Measurements from ENCODE around the gene PLP1. TPM values are rescaled to one million over a fixed set of nuclear protein-coding genes. Genes with fewer than 3 reads are reported as not detected.
"Not testable (repeated sequence)": the region's sequence is repeated elsewhere in the genome, so short reads cannot be mapped to it uniquely, and the experiment has no call there.

Gene PLP1
- total RNA-seq, 2 donors from 2014 or later = 4.0 to 11.2 TPM

DNA sequence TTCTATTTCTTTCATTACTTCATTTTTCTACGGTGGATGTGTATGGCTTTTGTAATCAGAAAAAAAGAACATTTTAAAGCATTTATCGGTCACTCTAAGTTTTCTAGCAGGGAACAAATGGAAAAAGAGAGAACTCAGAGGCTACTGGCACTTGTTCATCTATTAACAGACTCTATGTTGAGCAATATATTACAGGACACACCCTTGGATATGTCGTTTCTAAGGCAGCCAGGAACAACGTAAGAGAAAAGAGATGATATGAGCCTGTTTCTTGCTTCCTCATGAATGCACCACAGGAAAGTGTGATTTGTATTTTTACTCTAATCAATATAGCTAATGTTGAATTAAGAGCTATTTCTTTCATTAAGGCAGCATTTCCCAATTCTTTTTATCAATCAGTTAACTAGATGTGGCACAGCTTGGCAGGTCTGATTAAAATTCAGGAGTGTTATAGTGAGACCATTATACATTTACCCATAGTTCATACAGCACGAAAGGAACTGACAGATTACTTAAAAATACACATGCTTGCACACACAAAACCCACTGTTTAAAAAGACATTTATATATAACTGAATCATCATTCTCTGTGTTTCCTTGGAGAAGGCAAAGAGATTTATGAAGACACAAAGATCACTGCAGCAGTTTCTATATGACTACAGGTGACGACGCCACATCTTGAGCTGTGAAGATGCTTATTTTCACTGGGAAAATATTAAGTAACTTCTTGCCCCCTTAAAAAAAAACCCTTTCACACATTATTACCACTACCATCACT, 42.4 kb downstream of the PLP1 start:
- H3K9ac ChIP-seq (ENCODE audit: low read depth in 2 of 2, low read length in 2 of 2) = no peak overlapping the region
- H3K4me1 ChIP-seq = no peaks in the 10 kb centered on the region
- DNase-seq = no peak
- intact Hi-C loops (cut with DNase I) = loop anchor here (5.0 kb wide), 1 partner anchor 132 kb away; the partner anchor contains the start of gene MORF4L2
- H3K4me3 ChIP-seq = no peak overlapping the region
- no peaks in the 10 kb centered on the region for H3K27me3 ChIP-seq
- H3K9me3 ChIP-seq = no peaks in the 10 kb centered on the region
- no peak for TF ChIP-seq CTCF (IDR thresholded peaks at IDR 0.05)
- H3K36me3 ChIP-seq = no peaks in the 10 kb centered on the region
- no peak overlapping the region for H3K27ac ChIP-seq

DNA sequence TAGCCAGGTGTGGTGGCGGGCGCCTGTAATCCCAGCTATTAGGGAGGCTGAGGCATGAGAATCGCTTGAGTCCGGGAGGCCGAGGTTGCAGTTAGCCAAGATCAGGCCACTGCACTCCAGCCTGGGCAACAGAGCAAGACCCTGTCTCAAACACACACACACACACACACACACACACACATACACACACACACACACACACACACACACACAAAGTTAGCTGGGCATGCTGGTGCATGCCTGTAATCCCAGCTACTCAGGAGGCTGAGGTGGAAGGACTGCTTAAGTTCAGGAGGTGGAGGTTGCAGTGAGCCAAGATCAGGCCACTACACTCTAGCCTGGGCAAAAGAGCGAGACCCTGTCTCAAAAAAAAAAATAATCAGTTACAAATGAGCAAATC, 44.2 kb downstream of the PLP1 start:
- not testable (repeated sequence) for H3K27me3 ChIP-seq; H3K27ac ChIP-seq; H3K36me3 ChIP-seq; H3K4me3 ChIP-seq; DNase-seq; H3K9me3 ChIP-seq; H3K9ac ChIP-seq (ENCODE audit: low read depth in 2 of 2, low read length in 2 of 2); H3K4me1 ChIP-seq
- intact Hi-C loops (cut with DNase I) = loop anchor here (5.0 kb wide), 1 partner anchor 289 kb away; no protein-coding TSS in a partner anchor

DNA sequence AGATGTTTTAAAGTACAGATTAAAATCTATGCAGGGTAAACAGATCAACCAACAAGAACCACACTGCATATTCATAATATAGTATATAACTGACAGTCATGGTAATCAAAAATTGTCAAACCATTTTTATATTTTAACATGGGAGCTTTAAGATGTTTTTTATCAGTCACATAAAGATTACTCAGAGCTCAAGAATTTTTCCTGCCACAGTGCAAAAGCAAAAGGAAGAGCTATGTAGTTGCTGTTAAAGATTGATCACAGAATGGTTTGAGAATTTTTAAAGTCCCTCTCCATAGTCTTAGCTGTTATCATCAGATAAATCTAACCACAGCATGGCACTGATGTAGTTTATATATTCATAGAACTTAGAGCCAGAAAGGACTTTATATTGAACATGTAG, 47.0 kb downstream of the PLP1 start:
- no peak for TF ChIP-seq CTCF (IDR thresholded peaks at IDR 0.05)
- Histone ChIP-seq H3K36me3 (no peaks in the 10 kb centered on the region), H3K9me3 (no peaks in the 10 kb centered on the region), H3K4me1 (no peaks in the 10 kb centered on the region), H3K27ac (no peak overlapping the region), H3K27me3 (no peaks in the 10 kb centered on the region), H3K9ac (ENCODE audit: low read depth in 2 of 2, low read length in 2 of 2) (no peak overlapping the region), H3K4me3 (no peak overlapping the region)
- intact Hi-C loops (cut with DNase I) = loop anchor here (5.0 kb wide), 1 partner anchor 291 kb away; no protein-coding TSS in a partner anchor
- DNase-seq = no peak

DNA sequence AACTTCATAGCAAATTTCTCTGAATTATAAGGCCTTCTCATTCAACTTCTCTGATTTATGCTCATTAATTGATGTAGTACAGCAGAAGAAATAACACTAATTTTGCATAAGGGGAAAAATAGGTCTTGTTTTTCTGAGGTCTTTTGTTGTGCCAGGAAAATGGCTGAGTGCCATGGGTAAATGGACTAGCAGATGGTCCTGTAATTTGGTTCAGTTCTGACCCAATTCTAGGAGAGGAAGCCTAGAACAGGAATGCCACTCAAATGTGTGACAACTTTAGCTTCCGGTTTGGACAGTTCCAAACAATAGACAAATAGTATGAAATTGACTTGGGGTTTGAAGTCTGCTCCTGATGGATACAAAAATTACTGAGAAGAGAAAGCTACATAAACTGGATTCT, 49.2 kb downstream of the PLP1 start:
- no peaks in the 10 kb centered on the region for H3K4me1 ChIP-seq
- H3K9ac ChIP-seq (ENCODE audit: low read depth in 2 of 2, low read length in 2 of 2) = no peak overlapping the region
- intact Hi-C loops (cut with DNase I) = no loop called here
- TF ChIP-seq CTCF (IDR thresholded peaks at IDR 0.05) = no peak
- H3K27me3 ChIP-seq = no peaks in the 10 kb centered on the region
- no peak for DNase-seq
- H3K36me3 ChIP-seq = no peaks in the 10 kb centered on the region
- no peak overlapping the region for H3K4me3 ChIP-seq
- H3K9me3 ChIP-seq = no peaks in the 10 kb centered on the region
- H3K27ac ChIP-seq = no peak overlapping the region

- no peaks in the 10 kb centered on the region for H3K9me3 ChIP-seq
- H3K4me1 ChIP-seq = no peaks in the 10 kb centered on the region
- no peak overlapping the region for H3K27ac ChIP-seq
- H3K4me3 ChIP-seq = no peak overlapping the region
- H3K9ac ChIP-seq (ENCODE audit: low read depth in 2 of 2, low read length in 2 of 2) = no peak overlapping the region
- no peaks in the 10 kb centered on the region for H3K36me3 ChIP-seq
- H3K27me3 ChIP-seq = no peaks in the 10 kb centered on the region
- intact Hi-C loops (cut with DNase I) = no loop called here
- TF ChIP-seq CTCF (IDR thresholded peaks at IDR 0.05) = no peak
- no peak for DNase-seq
These were observed 51.9 kb downstream of the PLP1 start for GRCh38 chrX:103828529-103828928.

DNA sequence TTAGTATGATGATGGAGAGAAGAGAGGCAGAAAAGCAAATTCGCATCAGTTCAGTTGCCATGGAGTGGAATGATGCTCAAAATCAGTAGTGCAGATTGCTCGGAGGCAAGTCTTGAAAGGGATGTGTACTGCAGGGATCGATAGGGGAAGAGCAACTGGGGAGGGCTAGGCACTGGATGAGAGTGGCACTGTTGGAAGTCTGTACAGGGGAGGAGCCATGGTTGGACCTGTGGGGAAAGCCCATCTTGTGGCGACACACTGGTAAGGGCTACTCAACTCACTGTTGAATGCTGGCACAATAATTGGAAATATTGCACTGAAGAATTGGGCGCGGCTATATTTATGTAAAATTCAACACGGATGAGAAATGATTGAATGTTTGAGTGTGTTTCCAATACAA, 54.2 kb downstream of the PLP1 start:
- Histone ChIP-seq H3K4me1 (no peaks in the 10 kb centered on the region), H3K27me3 (no peaks in the 10 kb centered on the region), H3K9ac (ENCODE audit: low read depth in 2 of 2, low read length in 2 of 2) (no peak overlapping the region), H3K9me3 (no peaks in the 10 kb centered on the region), H3K27ac (no peak overlapping the region), H3K4me3 (no peak overlapping the region), H3K36me3 (no peaks in the 10 kb centered on the region)
- intact Hi-C loops (cut with DNase I) = no loop called here
- no peak for TF ChIP-seq CTCF (IDR thresholded peaks at IDR 0.05)
- DNase-seq = no peak

Data from colonic mucosa (tissue), 4 donors.